HG03066 (cell line): ENCODE data around the gene XPR1.

ENCODE experiments used
- ATAC-seq: cut with Tn5 transposase; IDR thresholded peaks from one replicate; pipeline ENCODE4 v1.9.1; 2021; ENCODE audit warnings: low read depth; ENCODE audit not compliant: unreplicated experiment

XPR1 gene

DNA sequence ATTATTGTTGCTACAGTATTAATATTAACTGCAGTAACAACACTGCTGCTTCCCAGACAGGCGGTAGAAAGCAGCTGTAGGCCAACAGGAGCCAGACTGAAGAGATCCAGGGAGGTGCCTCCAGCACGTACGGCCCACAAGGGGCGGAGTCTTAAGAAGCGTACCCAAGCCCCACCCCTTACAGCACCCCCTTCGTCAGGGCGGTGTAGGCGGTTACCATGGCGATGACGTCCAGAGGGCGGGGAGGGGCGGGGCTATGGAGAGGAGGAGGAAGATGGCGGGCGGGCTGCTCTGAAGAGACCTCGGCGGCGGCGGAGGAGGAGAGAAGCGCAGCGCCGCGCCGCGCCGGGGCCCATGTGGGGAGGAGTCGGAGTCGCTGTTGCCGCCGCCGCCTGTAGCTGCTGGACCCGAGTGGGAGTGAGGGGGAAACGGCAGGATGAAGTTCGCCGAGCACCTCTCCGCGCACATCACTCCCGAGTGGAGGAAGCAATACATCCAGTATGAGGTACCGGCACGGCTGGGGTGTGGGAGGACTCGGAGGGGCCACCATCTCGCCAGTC is at the start of gene XPR1:
XPR1 (plus strand) TSS at position 257 of the 560 bp plus-strand sequence; CDS start at position 437, 180 bp downstream.
- ATAC-seq: peak; percentile 95

GRCh38 chr1:180584869-180585268 is 47.0 kb upstream of the XPR1 start:
- ATAC-seq: no peak

DNA sequence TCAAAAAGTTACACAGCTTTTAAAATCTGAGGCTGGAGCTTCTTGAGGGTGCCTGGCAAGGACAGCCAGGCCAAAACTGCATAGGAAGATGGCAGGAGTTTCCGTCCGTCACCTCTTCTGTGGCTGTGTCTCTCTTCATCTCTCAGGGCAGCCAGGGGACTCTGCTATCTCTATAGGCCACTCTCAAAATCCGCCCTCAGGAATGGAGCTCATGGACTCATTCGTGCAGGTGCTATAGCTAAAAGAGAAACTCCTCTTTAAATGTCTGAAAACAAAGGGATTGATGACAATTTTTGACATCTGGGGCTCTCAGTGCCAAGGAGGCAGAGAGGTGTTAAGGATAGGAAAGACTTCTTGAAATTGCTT is 45.8 kb upstream of the XPR1 start:
- no peak for ATAC-seq

GRCh38 chr1:180586671-180587155 is 45.1 kb upstream of the XPR1 start:
- no peak for ATAC-seq

- no peak for ATAC-seq
These were observed 43.7 kb upstream of the XPR1 start for GRCh38 chr1:180588121-180588520.

GRCh38 chr1:180590889-180591288 is 40.9 kb upstream of the XPR1 start:
- no peak for ATAC-seq

GRCh38 chr1:180593382-180593781 is 38.4 kb upstream of the XPR1 start:
- ATAC-seq: no peak

GRCh38 chr1:180594723-180595122 is 37.1 kb upstream of the XPR1 start:
- ATAC-seq: no peak

DNA sequence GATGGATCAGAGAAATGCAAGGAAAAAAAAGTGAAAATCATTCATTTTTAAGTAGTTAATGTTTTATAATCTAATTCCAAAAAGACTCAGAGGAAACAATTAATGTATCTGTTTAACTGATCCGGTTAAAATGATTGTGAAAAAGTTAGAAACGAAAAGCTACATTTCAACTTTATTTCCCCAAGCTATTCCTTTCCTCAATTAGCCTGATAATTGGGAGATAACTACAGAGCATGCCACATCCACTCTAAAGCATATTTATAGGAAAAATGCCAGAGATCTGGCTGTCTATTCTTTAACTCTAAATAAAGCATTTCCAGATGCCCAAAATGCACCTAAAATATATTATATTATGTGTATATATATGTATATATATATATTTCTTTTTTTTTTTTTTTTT is 35.9 kb upstream of the XPR1 start:
- ATAC-seq: no peak

DNA sequence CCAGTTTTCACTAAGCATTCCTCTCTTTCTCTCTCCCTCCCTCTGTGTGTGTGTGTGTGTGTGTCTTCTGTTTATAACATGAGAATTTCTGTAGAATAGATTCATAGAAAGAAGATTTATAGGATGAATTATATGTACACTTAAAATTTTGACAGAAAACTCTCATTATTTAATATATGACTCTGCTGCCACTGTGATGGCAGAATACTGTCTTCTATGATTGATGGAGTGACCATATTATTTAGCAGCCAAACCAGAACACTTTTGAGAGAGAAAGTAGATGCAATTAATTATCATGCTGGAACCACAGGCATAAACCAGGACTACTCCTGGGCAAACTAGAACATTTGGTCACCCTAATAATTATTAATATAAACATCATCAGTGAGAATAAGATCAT is 34.3 kb upstream of the XPR1 start:
- ATAC-seq: no peak

GRCh38 chr1:180598333-180598974 is 33.4 kb upstream of the XPR1 start:
- ATAC-seq: no peak

DNA sequence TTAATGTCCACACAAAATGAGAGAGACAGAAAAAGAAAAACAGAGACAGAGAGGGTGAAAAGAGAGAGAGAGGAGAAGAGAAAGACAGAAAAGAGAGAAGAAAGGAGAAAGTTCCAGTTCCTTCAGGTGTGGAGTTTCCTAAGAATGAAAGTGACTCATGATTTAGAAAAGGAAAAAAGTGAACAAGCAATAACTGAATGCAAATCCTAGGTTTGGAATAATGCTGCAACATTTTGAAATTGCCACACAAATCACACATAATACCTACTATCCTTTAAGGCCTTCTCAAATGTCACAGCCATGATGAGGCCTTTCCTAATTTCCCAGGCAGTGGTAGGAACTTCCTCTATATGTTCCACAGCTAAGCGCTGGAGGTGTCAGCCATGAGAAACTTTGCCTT is 31.5 kb upstream of the XPR1 start:
- ATAC-seq: no peak

DNA sequence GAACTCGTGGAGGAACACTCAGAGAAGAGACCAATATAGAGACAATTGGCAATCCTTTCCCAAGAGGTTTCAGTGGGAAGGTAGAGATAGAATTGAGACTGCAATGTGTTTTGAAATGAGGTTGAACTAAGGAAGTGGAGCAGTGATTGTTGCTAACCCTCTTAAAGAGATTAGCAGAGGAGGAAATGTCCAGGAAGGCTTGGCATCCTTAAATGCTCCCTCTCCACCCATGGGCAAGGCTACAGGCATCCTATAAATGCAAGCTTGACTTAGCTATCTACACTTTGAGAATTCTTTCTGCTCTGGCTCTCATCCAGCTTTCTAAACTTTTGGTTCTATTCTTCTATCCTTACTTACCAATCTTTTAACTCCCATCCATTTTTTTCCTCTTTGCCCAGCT is 30.3 kb upstream of the XPR1 start:
- no peak for ATAC-seq

- no peak for ATAC-seq
These were observed 28.5 kb upstream of the XPR1 start for GRCh38 chr1:180603223-180603849.

DNA sequence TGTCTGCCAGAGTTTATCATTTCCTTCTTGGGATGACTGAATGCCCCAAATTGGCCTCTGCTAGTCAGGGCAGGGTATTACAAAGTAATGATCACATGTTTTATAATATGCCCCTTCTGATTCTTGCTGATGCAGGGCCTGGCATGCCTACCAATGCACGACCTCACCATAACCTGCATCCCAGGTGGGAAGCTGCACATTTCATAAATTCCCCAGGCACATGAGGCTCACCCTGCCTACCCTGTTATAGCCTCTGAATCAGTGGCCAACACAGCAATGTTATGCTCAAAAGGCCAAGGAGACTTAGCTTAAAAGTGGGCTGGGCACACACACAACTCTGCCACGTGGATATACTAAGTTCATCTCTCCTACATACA is 28.0 kb upstream of the XPR1 start:
- no peak for ATAC-seq

- ATAC-seq: no peak
These were observed 25.7 kb upstream of the XPR1 start for GRCh38 chr1:180606155-180606554.

- ATAC-seq: no peak
These were observed 21.9 kb upstream of the XPR1 start for GRCh38 chr1:180609643-180610555.

DNA sequence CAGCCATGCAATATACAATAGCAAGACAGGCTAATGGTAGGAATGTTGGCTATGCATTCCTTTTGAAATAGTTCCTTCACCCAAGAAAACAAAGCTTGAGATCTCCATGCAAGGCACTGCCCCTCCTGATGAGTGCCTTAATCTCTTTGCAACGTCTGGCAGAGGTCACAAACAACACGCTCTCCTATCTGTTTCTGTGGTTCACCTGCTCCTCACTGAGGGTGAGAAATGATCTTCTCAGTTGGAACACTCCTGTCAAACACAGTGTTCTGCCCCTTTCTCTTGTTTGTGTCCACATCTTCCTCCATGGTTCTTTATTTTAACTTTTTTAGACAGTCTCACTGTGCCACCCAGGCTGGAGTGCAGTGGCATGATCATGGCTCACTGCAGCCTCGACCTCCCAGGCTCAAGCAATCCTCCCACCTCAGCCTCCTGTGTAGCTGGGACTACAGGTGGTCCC is 21.2 kb upstream of the XPR1 start:
- no peak for ATAC-seq

DNA sequence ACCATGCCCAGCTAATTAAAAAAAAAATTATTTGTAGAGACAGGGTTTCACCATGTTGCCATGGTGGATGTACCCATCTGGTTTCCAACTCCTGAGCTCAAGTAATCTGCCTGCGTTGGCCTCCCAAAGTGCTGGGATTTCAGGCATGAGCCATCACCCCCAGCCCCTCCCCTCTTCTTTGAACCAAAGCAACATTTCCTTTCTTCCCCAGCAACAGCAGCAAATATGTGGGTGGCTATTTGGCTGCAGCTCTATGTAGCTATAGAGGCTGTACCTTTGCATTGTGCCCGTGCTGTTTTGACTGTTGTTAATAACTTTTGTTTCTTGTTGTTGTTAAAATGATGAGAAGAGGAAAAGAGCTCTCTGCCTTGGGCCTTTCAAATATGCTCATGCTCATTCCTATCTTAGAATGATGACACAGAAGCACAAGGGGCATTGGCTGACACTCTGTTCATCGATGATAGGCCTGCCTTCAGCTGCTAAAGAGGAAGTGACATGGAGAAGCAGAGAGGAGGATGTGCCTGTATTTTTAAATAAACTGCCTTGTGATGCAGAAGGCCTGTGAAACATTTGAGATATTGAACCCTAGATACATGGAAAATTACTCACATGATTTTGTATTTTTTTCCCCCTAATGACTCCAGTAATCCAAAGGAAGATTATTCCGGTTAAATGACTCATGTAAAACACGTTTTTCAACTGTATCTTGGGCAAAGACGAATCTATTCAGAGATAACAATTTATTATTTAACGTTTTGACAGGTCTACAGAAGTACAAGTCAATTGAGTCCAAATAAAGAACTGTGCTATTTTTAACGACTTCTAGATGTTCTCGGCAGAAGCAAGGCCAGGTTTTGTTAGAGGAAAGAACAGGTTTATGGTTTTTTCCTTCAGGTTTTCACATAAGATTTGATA is 20.5 kb upstream of the XPR1 start:
- no peak for ATAC-seq

DNA sequence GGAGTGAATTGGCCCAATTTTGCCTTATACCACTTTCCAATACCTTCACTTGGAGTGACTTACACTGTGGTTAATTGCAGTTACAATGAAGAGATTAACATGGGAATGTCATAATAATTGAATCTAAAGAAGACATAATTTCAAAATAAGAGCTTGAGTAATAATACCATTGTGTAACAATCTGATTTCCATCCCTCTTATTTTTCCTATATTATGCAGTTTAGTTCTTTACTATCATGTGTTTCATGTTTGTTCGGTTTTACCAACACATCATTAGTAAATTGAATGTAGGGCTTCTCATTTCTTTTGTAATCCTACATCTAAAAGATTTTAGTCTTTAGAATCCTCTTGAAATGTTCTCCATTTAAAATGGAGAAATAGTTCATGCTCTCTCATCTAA is 19.2 kb upstream of the XPR1 start:
- no peak for ATAC-seq
